Right ventricle myocardium inferior (tissue), 1 donor: Measurements from ENCODE around the gene UFSP2. TPM values are rescaled to one million over a fixed set of nuclear protein-coding genes. Genes with fewer than 3 reads are reported as not detected.
"Not testable (repeated sequence)": the region's sequence is repeated elsewhere in the genome, so short reads cannot be mapped to it uniquely, and the experiment has no call there.

Source experiments
- ATAC-seq: fragments of 200-7000 bp; cut with Tn5 transposase; one replicate; pipeline ENCODE4 v1.9.1; 2020; ENCODE audit warnings: mild to moderate bottlenecking, moderate library complexity
- DNase-seq: peaks from one replicate; pipeline ENCODE4 v3.0.0; 2021; ENCODE audit errors: missing footprints
- intact Hi-C: fragments of 100-400 bp; cut with DNase I; formaldehyde crosslinking; loops from one replicate; pipeline ENCODE4 v1.11.0; 2022
- total RNA-seq: library from RNA; stranded (reverse); fragmentation: NEBNext Ultra II Directional; extraction: Animal tissue kit (Norgen Biotek cat#: 25700); gene quantifications from one replicate; pipeline ENCODE4 v1.2.1, GENCODE V29; 2021
- donor health status: DM: no; HTN: yes; CAD: no; lungs with severe emphysema.

UFSP2 gene
- total RNA-seq, 1 donor from 2014 or later: 42.0 TPM

GRCh38 chr4:185363251-185363650, 62.5 kb downstream of the UFSP2 start:
- ATAC-seq (no peak), DNase-seq (no peak)
- intact Hi-C loops: no loop called here

DNA sequence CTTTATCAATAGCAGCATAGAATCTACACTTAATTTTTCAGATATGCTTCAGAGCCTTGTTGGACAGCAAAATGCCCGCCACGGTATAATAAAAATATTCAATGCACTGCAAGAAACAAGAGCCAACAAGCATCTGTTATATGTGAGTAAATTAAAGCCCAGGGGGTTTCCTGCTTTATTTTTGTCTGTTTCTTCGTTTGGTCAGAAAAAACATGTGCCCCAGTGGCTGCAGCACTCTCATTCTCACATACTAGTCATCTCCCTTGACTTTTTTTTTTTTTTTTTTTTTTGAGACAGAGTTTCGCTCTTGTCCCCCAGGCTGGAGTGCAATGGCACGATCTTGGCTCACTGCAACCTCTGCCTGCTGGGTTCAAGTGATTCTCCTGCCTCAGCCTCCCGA, 63.2 kb downstream of the UFSP2 start:
- ATAC-seq, intact Hi-C loops, DNase-seq: not testable (repeated sequence)

GRCh38 chr4:185361872-185362271, 63.9 kb downstream of the UFSP2 start:
- ATAC-seq: no peak
- no peak for DNase-seq
- intact Hi-C loops: no loop called here

GRCh38 chr4:185359767-185360446, 65.9 kb downstream of the UFSP2 start:
- DNase-seq (no peak), ATAC-seq (no peak)
- intact Hi-C loops: no loop called here

DNA sequence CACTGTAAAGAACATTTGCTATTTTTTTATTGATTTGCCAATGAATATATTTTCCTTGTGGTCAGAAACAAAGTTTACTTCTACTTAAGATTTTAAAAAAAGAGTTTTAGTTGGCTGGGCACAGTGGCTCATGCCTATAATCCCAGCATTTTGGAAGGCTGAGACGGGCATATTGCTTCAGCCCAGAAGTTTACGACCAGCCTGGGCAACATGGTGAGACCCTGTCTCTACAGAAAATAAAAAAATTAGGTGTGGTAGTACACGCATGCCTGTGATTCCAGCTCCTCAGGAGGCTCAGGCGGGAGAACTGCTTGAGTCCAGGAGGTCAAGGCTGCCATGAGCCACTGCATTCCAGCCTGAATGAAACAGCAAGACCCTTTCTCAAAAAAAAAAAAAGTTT, 66.8 kb downstream of the UFSP2 start:
- ATAC-seq: no peak
- DNase-seq: no peak

DNA sequence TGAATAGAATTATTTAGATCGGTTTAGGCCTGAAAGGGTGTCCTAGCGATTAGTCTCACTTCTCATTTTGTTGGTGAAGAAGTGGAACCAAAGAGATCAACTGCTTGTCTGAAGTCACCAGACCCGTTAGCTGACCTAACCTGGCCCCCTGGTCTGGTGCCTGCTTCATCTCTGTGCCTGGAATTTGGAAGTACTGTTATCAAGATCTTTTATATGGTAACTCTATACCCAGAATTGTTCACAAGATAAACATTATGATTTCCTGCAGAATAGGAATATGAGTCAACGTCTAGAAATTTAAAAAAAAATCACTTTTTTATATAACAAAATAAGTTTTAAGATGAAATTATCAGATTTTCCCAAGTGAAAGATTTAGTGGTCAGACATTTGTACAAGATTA, 67.2 kb downstream of the UFSP2 start:
- ATAC-seq (no peak), DNase-seq (no peak)
- intact Hi-C loops: no loop called here

More for the DNA sequence above, 66.8 kb downstream of the UFSP2 start:
- intact Hi-C loops: no loop called here

DNA sequence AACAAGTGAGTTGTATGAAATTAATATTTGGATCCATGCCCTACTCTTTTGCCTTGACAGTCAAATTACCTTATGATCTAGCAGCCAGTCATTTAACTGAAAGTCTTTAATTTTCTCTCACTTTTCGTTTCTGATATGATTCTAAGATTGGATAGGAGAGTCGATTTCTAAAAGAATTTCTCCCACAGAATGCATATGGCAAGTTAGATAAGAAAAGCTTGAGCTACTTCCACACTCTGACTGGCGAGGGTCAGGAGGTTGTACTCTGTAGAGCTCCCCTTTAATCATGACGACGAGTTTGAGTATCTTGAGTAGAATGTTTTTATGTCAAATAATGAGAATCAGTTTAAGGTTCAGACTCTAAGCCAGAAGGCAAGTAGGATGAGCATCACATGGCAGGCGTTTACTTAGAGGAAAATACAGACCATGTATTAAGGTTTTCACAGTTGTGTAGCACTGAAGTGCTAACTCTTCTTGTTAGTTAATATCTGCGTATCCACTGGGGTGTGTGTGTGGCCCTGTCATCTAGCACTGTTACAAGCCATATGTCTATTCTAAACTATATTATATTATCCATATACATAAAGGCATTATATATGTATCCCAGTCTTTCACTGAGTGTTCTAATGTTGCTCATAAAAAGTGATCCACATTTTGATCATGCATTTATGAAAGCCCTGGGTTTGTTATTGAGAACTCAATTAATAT, 67.9 kb downstream of the UFSP2 start:
- DNase-seq: no peak
- no peak for ATAC-seq
- intact Hi-C loops: no loop called here

DNA sequence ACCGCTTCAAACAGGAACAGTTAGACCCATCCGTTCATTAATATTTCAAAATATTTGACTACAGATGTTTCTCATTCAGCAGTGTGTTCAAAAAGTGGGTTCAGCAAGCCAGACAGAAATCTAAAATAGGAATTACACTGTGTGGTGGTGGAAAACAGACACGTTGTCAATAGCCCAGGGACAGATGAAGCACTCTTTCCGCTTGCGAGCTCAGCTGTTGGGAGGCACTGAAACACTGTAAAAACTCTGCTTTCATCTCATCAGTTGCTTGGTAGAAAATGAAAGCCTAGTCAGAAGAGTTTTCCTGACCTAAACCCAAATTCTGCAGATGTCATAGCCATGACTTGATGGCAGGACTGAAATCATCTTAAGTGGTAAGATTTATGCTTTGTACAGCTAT, 68.6 kb downstream of the UFSP2 start:
- intact Hi-C loops: no loop called here
- ATAC-seq: no peak
- no peak for DNase-seq

DNA sequence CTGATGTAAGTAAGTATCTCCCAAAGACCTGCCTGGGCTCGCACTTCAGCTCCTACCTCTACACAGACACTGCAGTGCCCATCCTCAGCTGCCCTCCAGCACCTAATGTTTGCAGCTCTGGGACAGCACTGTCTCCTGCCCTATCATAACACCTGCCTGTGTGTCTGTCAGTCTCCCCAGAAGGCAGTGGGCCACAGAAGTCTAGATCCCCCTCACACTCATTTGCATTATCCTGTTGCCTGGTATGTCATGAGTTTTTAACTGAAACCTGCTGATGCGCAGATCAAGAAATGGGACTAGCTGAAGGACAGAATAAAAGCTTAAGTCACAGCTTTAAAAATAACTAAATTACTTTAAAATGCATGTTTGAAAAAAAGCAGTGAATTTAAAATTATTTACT, 73.0 kb downstream of the UFSP2 start:
- no peak for ATAC-seq
- intact Hi-C loops: no loop called here
- DNase-seq: no peak

GRCh38 chr4:185352202-185352601, 73.6 kb downstream of the UFSP2 start:
- intact Hi-C loops: no loop called here
- DNase-seq: no peak
- no peak for ATAC-seq

- ATAC-seq: no peak
- intact Hi-C loops: no loop called here
- no peak for DNase-seq
Measured at GRCh38 chr4:185351691-185352090, 74.1 kb downstream of the UFSP2 start.

Other genes starting within 250 kb of the UFSP2 start
- gene CFAP97, start 222.0 kb downstream of the UFSP2 start, total RNA-seq: 11.3 TPM
- 10.9 TPM for gene SNX25, start 216.4 kb downstream of the UFSP2 start, total RNA-seq
- 2.4 TPM for gene LRP2BP, start 30.0 kb downstream of the UFSP2 start, total RNA-seq
- gene ANKRD37, start 29.1 kb downstream of the UFSP2 start, total RNA-seq: 19.1 TPM
- gene CCDC110, start 45.8 kb upstream of the UFSP2 start, total RNA-seq: 1.0 TPM
- 281 TPM for gene PDLIM3, start 109.5 kb upstream of the UFSP2 start, total RNA-seq